ENCODE data around the gene KSR2.
"Not testable (repeated sequence)": the region's sequence is repeated elsewhere in the genome, so short reads cannot be mapped to it uniquely, and the experiment has no call there.

The KSR2 gene

GRCh38 chr12:117774941-117775775, 193.6 kb downstream of the KSR2 start:
- Histone ChIP-seq H3K27ac (no peak overlapping the region), H3K36me3 (ENCODE audit: insufficient read depth, low read length) (no peaks in the 10 kb centered on the region), H3K4me3 (no peak overlapping the region), H3K9ac (ENCODE audit: insufficient read length) (no peak overlapping the region), H3K9me3 (ENCODE audit: low read depth, low read length) (no peaks in the 10 kb centered on the region)
- no peak for DNase-seq (ENCODE audit: low read depth, low spot score)
- TF ChIP-seq EZH2 (IDR thresholded peaks at IDR 0.05) (no peak), POLR2AphosphoS5 (IDR thresholded peaks at IDR 0.05; ENCODE audit: borderline replicate concordance, low read depth, low read length) (no peak), FOXP2 (optimal IDR thresholded peaks at IDR 0.05; ENCODE audit: control extremely low read depth, extremely low read length, insufficient read depth) (no peak)

- Histone ChIP-seq H3K36me3 (ENCODE audit: insufficient read depth, low read length) (no peaks in the 10 kb centered on the region), H3K9me3 (ENCODE audit: low read depth, low read length) (no peaks in the 10 kb centered on the region), H3K4me3 (no peak overlapping the region), H3K9ac (ENCODE audit: insufficient read length) (no peak overlapping the region), H3K27ac (no peak overlapping the region)
- TF ChIP-seq POLR2AphosphoS5 (IDR thresholded peaks at IDR 0.05; ENCODE audit: borderline replicate concordance, low read depth, low read length) (no peak), EZH2 (IDR thresholded peaks at IDR 0.05) (no peak), FOXP2 (optimal IDR thresholded peaks at IDR 0.05; ENCODE audit: control extremely low read depth, extremely low read length, insufficient read depth) (no peak)
- DNase-seq (ENCODE audit: low read depth, low spot score): no peak
These were observed 199.9 kb downstream of the KSR2 start for GRCh38 chr12:117768860-117769259.

DNA sequence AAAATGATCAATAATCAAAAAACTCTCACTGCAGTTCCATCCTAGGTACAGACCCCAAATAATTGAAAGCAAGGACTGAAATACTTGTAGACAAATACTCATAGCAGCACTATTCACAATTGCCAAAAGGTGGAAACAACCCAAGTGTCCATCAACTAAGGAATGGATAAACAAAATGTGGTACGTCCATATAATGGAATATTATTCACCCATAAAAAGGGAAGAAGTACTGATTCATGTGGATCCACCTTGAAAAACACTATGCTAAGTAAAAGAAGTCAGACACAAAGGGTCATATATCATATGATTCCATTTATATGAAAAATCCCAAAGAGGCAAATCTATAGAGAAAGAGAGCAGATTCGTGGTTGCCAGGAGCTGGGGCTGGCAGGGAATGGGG, 202.8 kb downstream of the KSR2 start:
- no peak for DNase-seq (ENCODE audit: low read depth, low spot score)
- Histone ChIP-seq H3K9ac (ENCODE audit: insufficient read length) (no peak overlapping the region), H3K27ac (no peak overlapping the region), H3K4me3 (no peak overlapping the region), H3K9me3 (ENCODE audit: low read depth, low read length) (no peaks in the 10 kb centered on the region), H3K36me3 (ENCODE audit: insufficient read depth, low read length) (no peaks in the 10 kb centered on the region)
- TF ChIP-seq POLR2AphosphoS5 (IDR thresholded peaks at IDR 0.05; ENCODE audit: borderline replicate concordance, low read depth, low read length): no peak
- TF ChIP-seq FOXP2 (optimal IDR thresholded peaks at IDR 0.05; ENCODE audit: control extremely low read depth, extremely low read length, insufficient read depth): no peak
- no peak for TF ChIP-seq EZH2 (IDR thresholded peaks at IDR 0.05)

DNA sequence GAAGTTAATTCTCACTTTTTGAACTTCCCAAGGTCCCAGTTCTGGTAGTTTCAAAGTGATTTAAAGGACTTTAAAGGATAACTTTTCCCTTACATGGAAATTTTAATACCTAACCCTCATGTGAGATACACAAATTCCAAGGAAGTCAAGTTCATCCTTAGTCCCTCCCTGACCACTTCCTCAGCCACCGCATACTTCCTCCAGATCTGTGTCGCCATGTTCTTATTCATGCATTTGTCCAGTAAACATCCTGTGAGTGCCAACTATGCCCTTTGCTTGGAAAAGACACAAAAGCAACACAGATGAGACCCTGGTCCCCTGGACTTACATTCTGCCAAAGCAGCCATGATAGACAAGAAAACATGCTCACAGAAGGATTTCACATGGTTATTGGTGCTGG, 206.6 kb downstream of the KSR2 start:
- Histone ChIP-seq H3K4me3 (no peak overlapping the region), H3K9ac (ENCODE audit: insufficient read length) (no peak overlapping the region), H3K9me3 (ENCODE audit: low read depth, low read length) (no peaks in the 10 kb centered on the region), H3K36me3 (ENCODE audit: insufficient read depth, low read length) (no peaks in the 10 kb centered on the region), H3K27ac (no peak overlapping the region)
- DNase-seq (ENCODE audit: low read depth, low spot score): no peak
- TF ChIP-seq EZH2 (IDR thresholded peaks at IDR 0.05) (no peak), FOXP2 (optimal IDR thresholded peaks at IDR 0.05; ENCODE audit: control extremely low read depth, extremely low read length, insufficient read depth) (no peak), POLR2AphosphoS5 (IDR thresholded peaks at IDR 0.05; ENCODE audit: borderline replicate concordance, low read depth, low read length) (no peak)

- Histone ChIP-seq H3K4me3 (no peak overlapping the region), H3K36me3 (ENCODE audit: insufficient read depth, low read length) (no peaks in the 10 kb centered on the region), H3K27ac (no peak overlapping the region), H3K9me3 (ENCODE audit: low read depth, low read length) (no peaks in the 10 kb centered on the region), H3K9ac (ENCODE audit: insufficient read length) (no peak overlapping the region)
- TF ChIP-seq FOXP2 (optimal IDR thresholded peaks at IDR 0.05; ENCODE audit: control extremely low read depth, extremely low read length, insufficient read depth) (no peak), POLR2AphosphoS5 (IDR thresholded peaks at IDR 0.05; ENCODE audit: borderline replicate concordance, low read depth, low read length) (no peak), EZH2 (IDR thresholded peaks at IDR 0.05) (no peak)
- no peak for DNase-seq (ENCODE audit: low read depth, low spot score)
These were observed 207.2 kb downstream of the KSR2 start for GRCh38 chr12:117761528-117762100.

DNA sequence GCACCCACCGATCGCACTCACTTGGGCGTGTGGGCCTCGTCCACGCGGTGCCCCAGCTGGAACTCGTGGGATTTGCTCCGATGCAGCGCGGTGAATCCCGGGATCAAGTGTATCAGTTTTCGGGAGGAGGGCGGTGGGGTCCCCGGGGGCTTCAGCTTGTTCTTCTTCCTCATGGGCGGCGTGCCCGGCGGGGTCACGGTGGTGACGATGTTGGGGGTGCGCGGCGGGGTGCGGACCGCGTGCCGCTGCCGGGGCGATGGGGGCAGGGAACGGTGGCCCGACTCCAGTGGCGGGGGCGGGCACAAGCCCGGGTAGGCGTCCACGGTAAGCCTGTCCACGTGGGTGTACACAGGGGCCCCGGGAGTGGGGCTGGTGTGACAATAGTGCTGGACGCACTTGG, 207.8 kb downstream of the KSR2 start:
- TF ChIP-seq POLR2AphosphoS5 (IDR thresholded peaks at IDR 0.05; ENCODE audit: borderline replicate concordance, low read depth, low read length) (no peak), FOXP2 (optimal IDR thresholded peaks at IDR 0.05; ENCODE audit: control extremely low read depth, extremely low read length, insufficient read depth) (no peak), EZH2 (IDR thresholded peaks at IDR 0.05) (no peak)

GRCh38 chr12:117750657-117751056, 218.1 kb downstream of the KSR2 start:
- no peak for DNase-seq (ENCODE audit: low read depth, low spot score)
- H3K9ac ChIP-seq (ENCODE audit: insufficient read length): no peak overlapping the region
- no peak overlapping the region for H3K27ac ChIP-seq
- no peak for TF ChIP-seq FOXP2 (optimal IDR thresholded peaks at IDR 0.05; ENCODE audit: control extremely low read depth, extremely low read length, insufficient read depth)
- TF ChIP-seq POLR2AphosphoS5 (IDR thresholded peaks at IDR 0.05; ENCODE audit: borderline replicate concordance, low read depth, low read length): no peak
- TF ChIP-seq EZH2 (IDR thresholded peaks at IDR 0.05): no peak
- H3K36me3 ChIP-seq (ENCODE audit: insufficient read depth, low read length): no peaks in the 10 kb centered on the region
- H3K9me3 ChIP-seq (ENCODE audit: low read depth, low read length): no peaks in the 10 kb centered on the region
- H3K4me3 ChIP-seq: no peak overlapping the region

More for the DNA sequence above, 207.8 kb downstream of the KSR2 start:
- Histone ChIP-seq H3K9me3 (ENCODE audit: low read depth, low read length) (no peaks in the 10 kb centered on the region), H3K27ac (no peak overlapping the region), H3K9ac (ENCODE audit: insufficient read length) (no peak overlapping the region), H3K36me3 (ENCODE audit: insufficient read depth, low read length) (no peaks in the 10 kb centered on the region), H3K4me3 (no peak overlapping the region)
- DNase-seq (ENCODE audit: low read depth, low spot score): no peak

DNA sequence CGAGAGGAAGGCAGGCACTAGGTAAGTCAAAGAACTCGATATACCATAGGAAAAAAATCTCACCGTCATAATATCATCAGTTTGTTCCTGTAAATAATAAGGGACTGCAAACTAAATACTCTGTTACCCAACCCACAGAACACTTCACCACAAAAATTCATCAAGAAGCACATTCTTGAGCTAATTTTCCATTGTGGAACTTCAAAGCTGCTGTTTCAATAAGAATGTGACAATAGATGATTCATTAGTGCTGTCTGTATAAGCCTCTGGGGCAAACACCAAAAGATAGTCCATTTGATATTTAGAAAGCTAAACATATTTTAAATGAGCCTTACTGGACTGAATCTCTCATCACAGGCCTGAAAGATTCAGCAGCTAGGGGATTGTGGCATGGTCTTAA, 219.4 kb downstream of the KSR2 start:
- TF ChIP-seq POLR2AphosphoS5 (IDR thresholded peaks at IDR 0.05; ENCODE audit: borderline replicate concordance, low read depth, low read length) (no peak), EZH2 (IDR thresholded peaks at IDR 0.05) (no peak), FOXP2 (optimal IDR thresholded peaks at IDR 0.05; ENCODE audit: control extremely low read depth, extremely low read length, insufficient read depth) (no peak)
- Histone ChIP-seq H3K9me3 (ENCODE audit: low read depth, low read length) (no peaks in the 10 kb centered on the region), H3K27ac (no peak overlapping the region), H3K36me3 (ENCODE audit: insufficient read depth, low read length) (no peaks in the 10 kb centered on the region), H3K9ac (ENCODE audit: insufficient read length) (no peak overlapping the region), H3K4me3 (no peak overlapping the region)
- DNase-seq (ENCODE audit: low read depth, low spot score): no peak

GRCh38 chr12:117746358-117746757, 222.4 kb downstream of the KSR2 start:
- H3K27ac ChIP-seq; H3K9ac ChIP-seq (ENCODE audit: insufficient read length): not testable (repeated sequence)

More at GRCh38 chr12:117746358-117746757, 222.4 kb downstream of the KSR2 start:
- DNase-seq (ENCODE audit: low read depth, low spot score); H3K4me3 ChIP-seq; H3K9me3 ChIP-seq (ENCODE audit: low read depth, low read length); H3K36me3 ChIP-seq (ENCODE audit: insufficient read depth, low read length): not testable (repeated sequence)

Data from SK-N-MC (cell line).